ENCODE measurements around the gene HECA.

GRCh38 chr6:139146317-139146726 lies 11.4 kb downstream of the HECA start:
- no peak for TF ChIP-seq CTCF (conservative IDR thresholded peaks at IDR 0.05)
- no peak for TF ChIP-seq EZH2 (IDR thresholded peaks at IDR 0.05; ENCODE audit: low read depth)

All from PC-9 (cell line).